Fibroblast of mammary gland (primary cell): ENCODE measurements around the gene ZNF57.
"Not testable (repeated sequence)": the region's sequence is repeated elsewhere in the genome, so short reads cannot be mapped to it uniquely, and the experiment has no call there.

Source experiments
- DNase-seq: peaks from one replicate; pipeline ENCODE4 v3.0.0-alpha.2; 2010; ENCODE audit warnings: low read depth
- H3K4me3 ChIP-seq: 2 replicates; pipeline ENCODE4 v1.5.1; 2011; ENCODE audit warnings: low read depth, mild to moderate bottlenecking, low read length, moderate library complexity; ENCODE audit not compliant: control insufficient read depth
- TF ChIP-seq, protein P1 (sequence below): conservative IDR thresholded peaks from 2 replicates; pipeline ENCODE4 v1.5.1; 2011; ENCODE audit warnings: low read depth, low read length, inconsistent platforms; ENCODE audit not compliant: control insufficient read depth, insufficient read depth

Gene ZNF57

DNA sequence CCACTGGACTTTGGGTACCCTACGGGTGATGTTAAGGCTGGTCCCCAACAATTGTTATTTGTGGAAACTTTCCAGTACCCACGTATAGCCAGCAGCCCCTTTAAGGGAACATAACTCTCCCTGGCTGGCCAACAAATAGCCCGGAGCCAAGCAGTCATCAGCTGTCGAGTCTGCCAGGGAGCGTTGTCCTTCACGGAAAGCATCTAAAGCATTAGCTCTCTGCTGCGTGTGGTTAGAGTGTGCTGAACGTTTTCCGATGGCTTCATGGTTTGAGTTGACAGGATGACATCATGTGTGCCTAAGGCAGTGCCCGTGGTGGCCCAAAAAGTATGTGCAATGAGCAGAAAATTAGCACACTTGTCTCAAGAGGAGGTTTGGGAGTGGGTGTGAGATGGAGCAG lies 36.9 kb upstream of the ZNF57 start:
- no peak overlapping the region for H3K4me3 ChIP-seq
- TF ChIP-seq, protein P1, sequence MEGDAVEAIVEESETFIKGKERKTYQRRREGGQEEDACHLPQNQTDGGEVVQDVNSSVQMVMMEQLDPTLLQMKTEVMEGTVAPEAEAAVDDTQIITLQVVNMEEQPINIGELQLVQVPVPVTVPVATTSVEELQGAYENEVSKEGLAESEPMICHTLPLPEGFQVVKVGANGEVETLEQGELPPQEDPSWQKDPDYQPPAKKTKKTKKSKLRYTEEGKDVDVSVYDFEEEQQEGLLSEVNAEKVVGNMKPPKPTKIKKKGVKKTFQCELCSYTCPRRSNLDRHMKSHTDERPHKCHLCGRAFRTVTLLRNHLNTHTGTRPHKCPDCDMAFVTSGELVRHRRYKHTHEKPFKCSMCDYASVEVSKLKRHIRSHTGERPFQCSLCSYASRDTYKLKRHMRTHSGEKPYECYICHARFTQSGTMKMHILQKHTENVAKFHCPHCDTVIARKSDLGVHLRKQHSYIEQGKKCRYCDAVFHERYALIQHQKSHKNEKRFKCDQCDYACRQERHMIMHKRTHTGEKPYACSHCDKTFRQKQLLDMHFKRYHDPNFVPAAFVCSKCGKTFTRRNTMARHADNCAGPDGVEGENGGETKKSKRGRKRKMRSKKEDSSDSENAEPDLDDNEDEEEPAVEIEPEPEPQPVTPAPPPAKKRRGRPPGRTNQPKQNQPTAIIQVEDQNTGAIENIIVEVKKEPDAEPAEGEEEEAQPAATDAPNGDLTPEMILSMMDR, result no peak
- no peak for DNase-seq

DNA sequence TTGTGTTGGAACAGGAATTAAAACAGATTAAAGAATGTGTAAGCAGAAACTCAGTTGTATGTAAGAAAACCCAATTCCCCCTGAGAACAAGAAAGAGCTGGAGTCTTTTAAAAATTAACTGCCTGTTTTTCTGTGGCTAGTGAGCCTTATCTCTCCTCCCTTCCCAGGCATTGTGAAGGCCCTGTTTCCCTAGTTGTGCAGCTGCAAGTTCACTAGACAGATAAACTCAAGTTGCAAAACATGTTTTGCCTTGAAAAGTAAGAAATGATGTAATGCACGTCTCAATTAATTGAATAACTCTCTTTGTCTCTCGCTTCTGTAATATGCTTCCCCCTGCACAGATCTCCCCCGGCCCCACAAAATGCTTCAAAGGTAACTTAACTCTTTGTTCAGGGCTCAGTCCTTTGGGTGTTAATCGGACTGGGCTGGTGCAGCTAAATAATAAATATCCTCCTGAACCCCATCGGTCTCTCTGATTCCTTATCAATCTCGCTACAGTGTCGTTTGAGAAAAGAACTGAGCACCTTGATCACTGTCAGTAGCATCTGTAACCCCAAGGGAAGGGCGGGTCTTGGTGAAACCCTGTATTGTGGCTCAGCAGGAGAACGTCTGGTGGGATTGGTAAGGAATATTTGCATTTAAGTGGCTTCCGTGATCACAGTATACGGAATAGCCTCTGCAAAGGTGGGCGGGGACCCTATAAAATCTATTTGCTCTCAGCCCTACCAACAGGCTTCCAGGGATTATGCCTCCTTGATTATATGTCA lies 35.2 kb upstream of the ZNF57 start:
- DNase-seq, result no peak
- H3K4me3 ChIP-seq, result no peak overlapping the region
- TF ChIP-seq, protein P1, result no peak

DNA sequence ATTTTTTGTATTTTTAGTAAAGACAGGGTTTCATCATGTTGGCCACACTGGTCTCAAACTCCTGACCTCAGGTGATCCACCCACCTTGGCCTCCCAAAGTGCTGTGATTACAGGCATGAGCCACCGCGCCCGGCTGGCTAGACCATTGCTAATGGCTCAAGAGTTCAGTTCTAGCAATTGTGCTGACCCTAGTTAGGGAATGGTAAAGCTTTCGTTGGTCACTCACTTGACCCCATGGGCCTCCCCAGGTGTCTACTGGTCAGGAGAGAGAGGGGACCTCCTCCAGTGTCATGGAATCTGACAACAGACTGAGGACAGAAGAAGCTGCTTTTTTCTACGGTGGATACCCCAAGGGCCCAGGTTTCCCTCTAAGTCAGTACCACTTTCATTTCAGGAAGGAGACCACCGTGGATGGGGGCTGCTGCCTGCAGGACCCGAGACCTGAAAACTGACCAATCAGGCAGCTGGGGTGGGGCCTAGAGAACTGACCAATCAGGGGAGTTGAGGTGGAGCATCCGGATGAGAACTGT lies 34.2 kb upstream of the ZNF57 start:
- TF ChIP-seq, protein P1, result no peak
- H3K4me3 ChIP-seq, result peak overlapping the region; percentile 17
- no peak for DNase-seq

DNA sequence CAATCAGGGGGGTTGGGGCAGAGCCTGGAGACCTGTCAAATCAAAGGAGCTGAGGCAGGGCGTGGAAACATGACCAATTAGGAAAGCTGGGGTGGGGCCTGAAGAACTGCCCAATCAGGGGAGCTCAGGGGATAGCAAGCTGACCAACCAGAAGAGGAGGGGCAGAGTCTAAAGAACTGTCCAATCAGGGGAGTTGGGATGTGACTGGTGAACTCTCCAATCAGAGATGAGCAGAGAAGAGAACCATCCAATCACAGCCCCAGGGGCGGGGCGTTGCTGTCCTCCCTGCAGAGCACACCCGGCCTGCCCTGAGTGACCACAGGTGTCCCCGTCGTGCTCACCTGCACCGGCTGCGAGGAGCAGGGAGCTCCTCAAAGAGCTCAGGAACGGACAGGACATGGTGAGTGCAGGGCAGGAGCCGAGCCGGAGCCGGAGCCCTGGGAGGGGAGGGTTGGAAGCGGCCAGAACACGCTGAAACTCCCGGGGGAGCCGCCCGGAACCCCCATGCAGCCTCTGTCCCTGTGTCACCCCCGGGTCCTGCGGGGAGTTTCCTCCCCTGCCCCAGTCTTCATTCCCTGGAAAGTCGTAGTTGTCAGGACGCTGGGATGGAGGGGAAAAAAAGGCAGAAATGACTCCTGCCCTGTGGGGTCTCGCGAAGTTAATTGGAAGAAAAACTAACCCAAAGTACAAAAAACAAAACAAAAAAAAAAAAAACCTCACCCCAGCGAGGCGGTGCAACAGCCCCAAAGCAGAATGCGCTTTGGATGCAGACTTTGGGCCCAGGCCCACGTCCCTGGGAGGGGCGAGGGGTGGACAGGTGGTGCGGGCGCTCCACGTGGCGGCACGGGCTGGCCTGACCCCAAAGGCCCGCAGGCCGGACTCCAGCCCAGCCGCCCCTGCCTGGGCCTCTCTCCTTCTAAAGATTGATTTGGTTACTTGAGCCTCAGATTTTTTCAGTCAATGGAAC lies 33.4 kb upstream of the ZNF57 start, which contains the start of gene ZNF556:
Gene ZNF556, plus strand, starts transcription at position 311 of the 967 bp plus-strand sequence. Its CDS starts 87 bp downstream, at position 398.
- TF ChIP-seq, protein P1, result no peak
- H3K4me3 ChIP-seq, result peak within 1 kb of the TSS; percentile 47
- DNase-seq, result peak; percentile 87

DNA sequence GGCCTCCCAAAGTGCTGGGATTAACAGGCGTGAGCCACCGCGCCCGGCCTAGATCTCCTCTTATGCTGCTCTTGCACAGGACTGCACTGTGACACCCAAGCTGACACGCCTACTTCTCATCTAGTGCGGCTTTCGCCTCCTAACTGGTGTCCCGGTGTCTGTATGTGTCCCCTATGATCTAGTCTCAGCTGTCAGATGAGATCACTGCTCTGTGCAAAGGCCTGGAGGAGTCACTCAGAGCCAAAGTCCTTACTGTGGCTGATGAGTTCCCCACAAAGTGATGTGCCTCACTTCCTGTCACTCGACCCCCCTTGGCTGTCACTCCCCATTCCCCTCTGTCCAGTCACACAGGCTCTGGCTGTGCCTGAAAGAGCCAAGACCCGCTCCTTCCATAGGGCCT lies 31.1 kb upstream of the ZNF57 start:
- H3K4me3 ChIP-seq, result no peak overlapping the region
- DNase-seq, result no peak
- TF ChIP-seq, protein P1, result no peak

DNA sequence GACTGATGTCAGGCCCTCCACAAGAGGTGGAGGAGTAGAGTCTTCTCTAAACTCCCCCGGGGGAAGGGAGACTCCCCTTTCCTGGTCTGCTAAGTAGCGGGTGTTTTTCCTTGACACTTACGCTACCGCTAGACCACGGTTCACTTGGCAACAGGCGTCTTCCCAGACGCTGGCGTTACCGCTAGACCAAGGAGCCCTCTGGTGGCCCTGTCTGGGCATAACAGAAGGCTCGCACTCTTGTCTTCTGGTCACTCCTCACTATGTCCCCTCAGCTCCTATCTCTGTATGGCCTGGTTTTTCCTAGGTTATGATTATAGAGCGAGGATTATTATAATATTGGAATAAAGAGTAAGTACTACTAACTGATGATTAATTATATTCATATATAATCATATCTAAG lies 28.6 kb upstream of the ZNF57 start:
- not testable (repeated sequence) for DNase-seq, H3K4me3 ChIP-seq
